HepG2 (cell line): ENCODE results near the gene NUAK1. TPM values are rescaled to one million over a fixed set of nuclear protein-coding genes. Genes with fewer than 3 reads are reported as not detected.
A peak's percentile ranks its signal among the peaks of the same experiment; 100 is the strongest.

Source experiments
- ATAC-seq: fragments of 200-7000 bp; cut with Tn5 transposase; 3 replicates; pipeline ENCODE4 v1.9.1; 2020; ENCODE audit warnings: mild to moderate bottlenecking, moderate library complexity
- BruUV-seq: library from RNA; stranded (reverse); fragments of 400-500 nt; replicated peaks from 2 replicates; lab custom pipeline; 2021; lab: Mats Ljungman, UMichigan
- CTCF ChIA-PET: fragments of 300-600 bp; formaldehyde crosslinking; extraction: SDS; loops from one replicate; lab custom pipeline; 2021; ENCODE audit warnings: low total read pairs, inconsistent platforms, low intra/inter-chr PET ratio; lab: Yijun Ruan, JAX
- POLR2A ChIA-PET: fragments of 350-600 bp; sonication (Branson Sonifier 250); formaldehyde crosslinking; loops from one replicate; lab custom pipeline; 2020; ENCODE audit warnings: antibody characterized with exemption, inconsistent platforms; lab: Yijun Ruan, JAX
- DNase-seq: peaks from one replicate; pipeline ENCODE4 v3.0.0-alpha.2; 2015; ENCODE audit warnings: low spot score
- FAIRE-seq: peaks from 3 replicates; lab custom pipeline; 2011; peaks lifted over from hg19 to GRCh38; lab: Jason Lieb, UNC
- H2AFZ ChIP-seq: one replicate; pipeline ENCODE4 v1.6.1; 2011; ENCODE audit warnings: low read length, inconsistent platforms
- H3K27ac ChIP-seq: fragments of 300-600 bp; 3 replicates; pipeline ENCODE4 v1.8.0; 2011; ENCODE audit warnings: mixed run types, mild to moderate bottlenecking, mixed read lengths, low read length, inconsistent platforms; ENCODE audit not compliant: insufficient read depth; ENCODE audit errors: extremely low read length
- H3K27me3 ChIP-seq, 2 experiments: fragments of 200-600 bp in 1 of 2; 2 replicates in 1 of 2; 3 replicates in 1 of 2; pipeline versions ENCODE4 v1.6.0 to v1.8.0; 2011; ENCODE audit warnings: low read length in 2 of 2, mild to moderate bottlenecking in 2 of 2, moderate library complexity in 2 of 2, inconsistent platforms in 1 of 2; ENCODE audit not compliant: insufficient read depth in 2 of 2, control insufficient read depth in 1 of 2
- H3K36me3 ChIP-seq, 2 experiments: fragments of 200-600 bp in 1 of 2; replicated peaks in 1 of 2; 2 replicates in 1 of 2; 3 replicates in 1 of 2; pipeline versions ENCODE4 v1.5.1 to v1.8.0; 2011; ENCODE audit warnings: low read length in 2 of 2, inconsistent platforms in 1 of 2; ENCODE audit not compliant: insufficient read depth in 2 of 2, control insufficient read depth in 1 of 2
- H3K4me1 ChIP-seq: 2 replicates; pipeline ENCODE4 v1.5.1; 2012; ENCODE audit warnings: low read length, inconsistent platforms; ENCODE audit not compliant: insufficient read depth
- H3K4me2 ChIP-seq: 2 replicates; pipeline ENCODE4 v1.6.0; 2011; ENCODE audit warnings: low read depth, low read length, inconsistent platforms
- H3K4me3 ChIP-seq, 3 experiments: fragments of 200-600 bp in 1 of 3; sonication (generic), shearing (Covaris generic) in 1 of 3; replicated peaks in 1 of 3; 2 replicates each; pipeline ENCODE4 v1.5.1; 2011 to 2016; ENCODE audit warnings: low read length in 3 of 3, inconsistent platforms in 2 of 3, low read depth in 2 of 3, mild to moderate bottlenecking in 2 of 3, control low read depth in 1 of 3, mixed read lengths in 1 of 3; ENCODE audit not compliant: insufficient read depth in 1 of 3
- H3K79me2 ChIP-seq: one replicate; pipeline ENCODE4 v1.6.1; 2011; ENCODE audit warnings: low read length, inconsistent platforms; ENCODE audit not compliant: insufficient read depth
- H3K9ac ChIP-seq: 2 replicates; pipeline ENCODE4 v1.6.0; 2011; ENCODE audit warnings: mild to moderate bottlenecking, low read depth, low read length, inconsistent platforms; ENCODE audit not compliant: insufficient read depth
- H3K9me3 ChIP-seq: 2 replicates; pipeline ENCODE4 v1.5.1; 2012; ENCODE audit warnings: mild to moderate bottlenecking, low read length
- H4K20me1 ChIP-seq: 2 replicates; pipeline ENCODE4 v1.6.0; 2011; ENCODE audit warnings: inconsistent platforms, mild to moderate bottlenecking, low read length, moderate library complexity; ENCODE audit not compliant: insufficient read depth
- ATM ChIP-seq: fragments of 450-650 bp; IDR thresholded peaks from 2 replicates; pipeline ENCODE4 v1.7.1; 2017; ENCODE audit warnings: mild to moderate bottlenecking, borderline replicate concordance
- CBX2 ChIP-seq, 2 experiments: fragments of 200-600 bp in 1 of 2; sonication (generic); formaldehyde crosslinking in 1 of 2; IDR thresholded peaks; 2 replicates each; pipeline versions ENCODE4 v1.7.0 to v1.8.1; 2018 to 2022; ENCODE audit warnings: low read depth in 2 of 2, low read length in 1 of 2, mild to moderate bottlenecking in 1 of 2, missing genetic modification reagents in 1 of 2
- FOXA1 ChIP-seq, 2 experiments: fragments of 450-650 bp in 1 of 2; sonication (generic) in 1 of 2; formaldehyde crosslinking in 1 of 2; IDR thresholded peaks; 2 replicates each; pipeline versions ENCODE4 v1.4.0 to v1.6.1; 2016 to 2020; ENCODE audit warnings: missing genetic modification reagents in 1 of 2
- HDAC2 ChIP-seq: sonication (generic); formaldehyde crosslinking; IDR thresholded peaks from 2 replicates; pipeline ENCODE4 v1.4.0; 2020; ENCODE audit warnings: missing genetic modification reagents
- HNRNPK ChIP-seq: fragments of 200-400 bp; formaldehyde crosslinking; IDR thresholded peaks from 2 replicates; pipeline ENCODE4 v1.6.1; 2018; ENCODE audit warnings: low read length, low read depth, moderate library complexity, mild to moderate bottlenecking; ENCODE audit not compliant: poor library complexity, severe bottlenecking
- JARID2 ChIP-seq: sonication (generic); formaldehyde crosslinking; IDR thresholded peaks from 2 replicates; pipeline ENCODE4 v1.8.1; 2023; ENCODE audit warnings: missing genetic modification reagents, inconsistent platforms; ENCODE audit not compliant: insufficient replicate concordance
- MED8 ChIP-seq: sonication (generic); formaldehyde crosslinking; IDR thresholded peaks from 2 replicates; pipeline ENCODE4 v1.8.1; 2023; ENCODE audit warnings: mild to moderate bottlenecking, missing genetic modification reagents; ENCODE audit not compliant: insufficient replicate concordance
- PITX1 ChIP-seq: sonication (generic); formaldehyde crosslinking; IDR thresholded peaks from 2 replicates; pipeline ENCODE4 v1.5.1; 2020; ENCODE audit warnings: mild to moderate bottlenecking, missing genetic modification reagents
- RAD21 ChIP-seq: fragments of 450-650 bp; formaldehyde crosslinking; IDR thresholded peaks from 2 replicates; pipeline ENCODE4 v1.5.0; 2020; ENCODE audit warnings: mild to moderate bottlenecking
- SMC3 ChIP-seq: IDR thresholded peaks from 2 replicates; pipeline ENCODE4 v1.6.1; 2011; ENCODE audit warnings: low read length, improper control_type of control experiment
- ZNF605 ChIP-seq: sonication (generic); formaldehyde crosslinking; IDR thresholded peaks from 2 replicates; pipeline ENCODE4 v1.8.0; 2022; ENCODE audit warnings: mild to moderate bottlenecking, missing genetic modification reagents
- WGBS: methylation state at CpG from one replicate; pipeline ENCODE4 v1.1.6; 2017; ENCODE audit warnings: low lambda C conversion rate; 5-methylcytosine and 5-hydroxymethylcytosine counted together
- in situ Hi-C: cut with HindIII; loops from 2 replicates; pipeline ENCODE4 v1.10.0; 2017; ENCODE audit warnings: low pct_unique_long_range_greater_than_20kb; ENCODE audit not compliant: extremely low pct_ligation_motif_present
- intact Hi-C: fragments of 100-400 bp; cut with micrococcal nuclease; formaldehyde crosslinking; loops from one replicate; pipeline ENCODE4 v1.10.0; 2022; ENCODE audit not compliant: unreplicated experiment
- polyA plus RNA-seq, 8 experiments: library from polyadenylated mRNA; depleted of rRNA in 3 of 8; stranded (reverse) in 7 of 8; unstranded in 1 of 8; fragments of >200 nt; fragmentation: Illumina TruSeq in 4 of 8; extraction: Trizol in 4 of 8; gene quantifications; 2 replicates each; pipeline versions ENCODE4 v1.2.1 to v1.2.3, GENCODE V29; 2011 to 2016; ENCODE audit warnings: low read depth in 4 of 8, missing spikeins in 1 of 8, mixed read lengths in 1 of 8; ENCODE audit not compliant: insufficient read depth in 1 of 8
- total RNA-seq, 5 experiments: library from RNA; depleted of rRNA; stranded (reverse); fragments of >200 nt; fragmentation: Illumina TruSeq; extraction: Trizol; gene quantifications; 2 replicates each; pipeline ENCODE4 v1.2.3, GENCODE V29; 2016; ENCODE audit warnings: low read depth in 1 of 5
- TF ChIP-seq, protein P1 (sequence below), 2 experiments: sonication (generic) in 1 of 2; formaldehyde crosslinking in 1 of 2; IDR thresholded peaks; 2 replicates each; pipeline versions ENCODE4 v1.4.0 to v1.6.1; 2018 to 2020; ENCODE audit warnings: missing genetic modification reagents in 2 of 2, borderline replicate concordance in 1 of 2, low read depth in 1 of 2, mild to moderate bottlenecking in 1 of 2, missing biosample characterization in 1 of 2
- TF ChIP-seq, protein P2 (sequence below): sonication (generic); formaldehyde crosslinking; IDR thresholded peaks from 2 replicates; pipeline ENCODE4 v1.5.0; 2020; ENCODE audit warnings: mild to moderate bottlenecking, missing genetic modification reagents, moderate library complexity
- TF ChIP-seq, protein P3 (sequence below): sonication (generic); formaldehyde crosslinking; IDR thresholded peaks from 2 replicates; pipeline ENCODE4 v1.4.0; 2020; ENCODE audit warnings: mild to moderate bottlenecking, missing genetic modification reagents
- TF ChIP-seq, protein P4 (sequence below): sonication (generic); formaldehyde crosslinking; IDR thresholded peaks from 2 replicates; pipeline ENCODE4 v1.5.0; 2020; ENCODE audit warnings: missing genetic modification reagents
- TF ChIP-seq, protein P5 (sequence below): sonication (generic); formaldehyde crosslinking; IDR thresholded peaks from 2 replicates; pipeline ENCODE4 v1.4.0; 2020; ENCODE audit warnings: missing genetic modification reagents, borderline replicate concordance

NUAK1 gene
- total and polyA plus RNA-seq, 2 of the 13 experiments (the other 11 are each of a cell fraction or from before 2014, with no cell fraction given): 1.7 to 1.9 TPM

DNA sequence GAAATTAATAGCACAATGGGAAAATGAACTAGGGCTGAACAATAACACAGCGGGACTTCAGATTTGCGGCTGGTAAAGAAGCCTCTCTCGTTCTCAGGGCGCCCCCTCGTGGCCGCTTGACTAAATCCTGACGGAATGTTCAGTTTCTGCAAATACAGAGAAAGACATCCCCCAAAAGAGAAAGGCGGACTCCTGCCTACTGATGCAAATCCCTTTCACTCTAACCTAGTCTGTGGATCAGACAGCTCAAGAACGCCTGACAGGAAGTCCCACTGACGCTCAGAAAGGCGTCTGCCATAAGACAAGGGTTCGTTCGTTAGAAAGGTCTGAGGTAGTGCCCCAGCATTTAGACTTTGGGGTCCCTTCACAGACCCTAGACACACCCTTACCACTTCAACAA, 2.5 kb downstream of the NUAK1 start:
- Histone ChIP-seq H3K27ac (no peak overlapping the region), H2AFZ (no peak overlapping the region), H4K20me1 (no peaks in the 10 kb centered on the region), H3K4me3 (peak overlapping the region in 1 of 3 experiments; percentile 31; a peak in 3 of 6 replicates), H3K4me2 (peak overlapping the region; percentile 49), H3K36me3 (no peaks in the 10 kb centered on the region), H3K9me3 (no peaks in the 10 kb centered on the region), H3K79me2 (no peaks in the 10 kb centered on the region), H3K4me1 (peaks cover 79% of the 10 kb centered on the region), H3K27me3 (peaks cover 0 to 13% of the 10 kb centered on the region in 2 experiments; a peak in 2 of 5 replicates), H3K9ac (no peak overlapping the region)
- ChIA-PET POLR2A (interaction anchor here (0.9 to 1.7 kb wide), 2 partner anchors 16 to 114 kb away, joined by 4 read pairs; no protein-coding TSS in a partner anchor), CTCF (interaction anchor here (1.6 to 2.5 kb wide), 3 partner anchors 111 to 716 kb away, joined by 5 to 10 read pairs (median 8); no protein-coding TSS in a partner anchor)
- 6% methylated on average over 12 of the region's 13 CpGs for WGBS
- peak; percentile 73 for DNase-seq
- FAIRE-seq: peak; percentile 70
- in situ Hi-C loops (loop anchor here (10.0 kb wide), 1 partner anchor 51 kb away; no protein-coding TSS in a partner anchor), intact Hi-C loops (loop anchor here (1.0 to 5.0 kb wide), 3 partner anchors 104 to 715 kb away; no protein-coding TSS in a partner anchor)
- ATAC-seq: no peak
- BruUV-seq: no TSS peak
- TF ChIP-seq SMC3 (peak; percentile 94), RAD21 (peak; percentile 89), CBX2 (IDR thresholded peaks at IDR 0.05; ENCODE audit: low read depth, low read length) (no peak), CBX2 (CRISPR knock-in tag; IDR thresholded peaks at IDR 0.05; ENCODE audit: low read depth) (0 out of 2 replicates have a peak, but pooled peaks have one; percentile 70), ZNF605 (CRISPR knock-in tag) (0 out of 2 replicates have a peak, but pooled peaks have one; percentile 38), MED8 (no peak), HNRNPK (no peak), PITX1 (CRISPR knock-in tag) (peak; percentile 37; the same call in 1 of the 2 replicates), FOXA1 (IDR thresholded peaks at IDR 0.05) (no peak), FOXA1 (CRISPR knock-in tag; IDR thresholded peaks at IDR 0.05) (no peak), ATM (no peak), JARID2 (CRISPR knock-in tag) (no peak), HDAC2 (CRISPR knock-in tag) (peak; percentile 23; the same call in 1 of the 2 replicates)
- TF ChIP-seq, protein P1, sequence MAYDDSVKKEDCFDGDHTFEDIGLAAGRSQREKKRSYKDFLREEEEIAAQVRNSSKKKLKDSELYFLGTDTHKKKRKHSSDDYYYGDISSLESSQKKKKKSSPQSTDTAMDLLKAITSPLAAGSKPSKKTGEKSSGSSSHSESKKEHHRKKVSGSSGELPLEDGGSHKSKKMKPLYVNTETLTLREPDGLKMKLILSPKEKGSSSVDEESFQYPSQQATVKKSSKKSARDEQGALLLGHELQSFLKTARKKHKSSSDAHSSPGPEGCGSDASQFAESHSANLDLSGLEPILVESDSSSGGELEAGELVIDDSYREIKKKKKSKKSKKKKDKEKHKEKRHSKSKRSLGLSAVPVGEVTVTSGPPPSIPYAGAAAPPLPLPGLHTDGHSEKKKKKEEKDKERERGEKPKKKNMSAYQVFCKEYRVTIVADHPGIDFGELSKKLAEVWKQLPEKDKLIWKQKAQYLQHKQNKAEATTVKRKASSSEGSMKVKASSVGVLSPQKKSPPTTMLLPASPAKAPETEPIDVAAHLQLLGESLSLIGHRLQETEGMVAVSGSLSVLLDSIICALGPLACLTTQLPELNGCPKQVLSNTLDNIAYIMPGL (CRISPR knock-in tag; IDR thresholded peaks at IDR 0.05; ENCODE audit: borderline replicate concordance in 1 of 2, low read depth in 1 of 2): peak in 1 of 2 experiments; percentile 60; a peak in 2 of 4 replicates
- TF ChIP-seq, protein P2, sequence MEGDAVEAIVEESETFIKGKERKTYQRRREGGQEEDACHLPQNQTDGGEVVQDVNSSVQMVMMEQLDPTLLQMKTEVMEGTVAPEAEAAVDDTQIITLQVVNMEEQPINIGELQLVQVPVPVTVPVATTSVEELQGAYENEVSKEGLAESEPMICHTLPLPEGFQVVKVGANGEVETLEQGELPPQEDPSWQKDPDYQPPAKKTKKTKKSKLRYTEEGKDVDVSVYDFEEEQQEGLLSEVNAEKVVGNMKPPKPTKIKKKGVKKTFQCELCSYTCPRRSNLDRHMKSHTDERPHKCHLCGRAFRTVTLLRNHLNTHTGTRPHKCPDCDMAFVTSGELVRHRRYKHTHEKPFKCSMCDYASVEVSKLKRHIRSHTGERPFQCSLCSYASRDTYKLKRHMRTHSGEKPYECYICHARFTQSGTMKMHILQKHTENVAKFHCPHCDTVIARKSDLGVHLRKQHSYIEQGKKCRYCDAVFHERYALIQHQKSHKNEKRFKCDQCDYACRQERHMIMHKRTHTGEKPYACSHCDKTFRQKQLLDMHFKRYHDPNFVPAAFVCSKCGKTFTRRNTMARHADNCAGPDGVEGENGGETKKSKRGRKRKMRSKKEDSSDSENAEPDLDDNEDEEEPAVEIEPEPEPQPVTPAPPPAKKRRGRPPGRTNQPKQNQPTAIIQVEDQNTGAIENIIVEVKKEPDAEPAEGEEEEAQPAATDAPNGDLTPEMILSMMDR (CRISPR knock-in tag): peak; percentile 87
- TF ChIP-seq, protein P3, sequence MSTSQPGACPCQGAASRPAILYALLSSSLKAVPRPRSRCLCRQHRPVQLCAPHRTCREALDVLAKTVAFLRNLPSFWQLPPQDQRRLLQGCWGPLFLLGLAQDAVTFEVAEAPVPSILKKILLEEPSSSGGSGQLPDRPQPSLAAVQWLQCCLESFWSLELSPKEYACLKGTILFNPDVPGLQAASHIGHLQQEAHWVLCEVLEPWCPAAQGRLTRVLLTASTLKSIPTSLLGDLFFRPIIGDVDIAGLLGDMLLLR (CRISPR knock-in tag): no peak
- TF ChIP-seq, protein P4, sequence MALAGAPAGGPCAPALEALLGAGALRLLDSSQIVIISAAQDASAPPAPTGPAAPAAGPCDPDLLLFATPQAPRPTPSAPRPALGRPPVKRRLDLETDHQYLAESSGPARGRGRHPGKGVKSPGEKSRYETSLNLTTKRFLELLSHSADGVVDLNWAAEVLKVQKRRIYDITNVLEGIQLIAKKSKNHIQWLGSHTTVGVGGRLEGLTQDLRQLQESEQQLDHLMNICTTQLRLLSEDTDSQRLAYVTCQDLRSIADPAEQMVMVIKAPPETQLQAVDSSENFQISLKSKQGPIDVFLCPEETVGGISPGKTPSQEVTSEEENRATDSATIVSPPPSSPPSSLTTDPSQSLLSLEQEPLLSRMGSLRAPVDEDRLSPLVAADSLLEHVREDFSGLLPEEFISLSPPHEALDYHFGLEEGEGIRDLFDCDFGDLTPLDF (CRISPR knock-in tag): no peak
- TF ChIP-seq, protein P5, sequence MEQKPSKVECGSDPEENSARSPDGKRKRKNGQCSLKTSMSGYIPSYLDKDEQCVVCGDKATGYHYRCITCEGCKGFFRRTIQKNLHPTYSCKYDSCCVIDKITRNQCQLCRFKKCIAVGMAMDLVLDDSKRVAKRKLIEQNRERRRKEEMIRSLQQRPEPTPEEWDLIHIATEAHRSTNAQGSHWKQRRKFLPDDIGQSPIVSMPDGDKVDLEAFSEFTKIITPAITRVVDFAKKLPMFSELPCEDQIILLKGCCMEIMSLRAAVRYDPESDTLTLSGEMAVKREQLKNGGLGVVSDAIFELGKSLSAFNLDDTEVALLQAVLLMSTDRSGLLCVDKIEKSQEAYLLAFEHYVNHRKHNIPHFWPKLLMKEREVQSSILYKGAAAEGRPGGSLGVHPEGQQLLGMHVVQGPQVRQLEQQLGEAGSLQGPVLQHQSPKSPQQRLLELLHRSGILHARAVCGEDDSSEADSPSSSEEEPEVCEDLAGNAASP (CRISPR knock-in tag): peak; percentile 29; the same call in 1 of the 2 replicates
